OCI-LY3 (cell line): ENCODE measurements around the gene OR14J1.
"Not testable (repeated sequence)": the region's sequence is repeated elsewhere in the genome, so short reads cannot be mapped to it uniquely, and the experiment has no call there.

Experiments
- H2AFZ ChIP-seq: fragments of 200-600, 300-600 bp; shearing (Covaris generic); 2 replicates; pipeline ENCODE4 v1.6.0; 2014; ENCODE audit warnings: antibody characterized with exemption, low read depth, low read length
- H3K27ac ChIP-seq: fragments of 200-600, 300-600 bp; sonication (generic); 2 replicates; pipeline ENCODE4 v1.5.1; 2014; ENCODE audit warnings: mild to moderate bottlenecking, low read length, moderate library complexity, mixed read lengths
- H3K27me3 ChIP-seq: fragments of 200-600, 300-600 bp; sonication (generic); 2 replicates; pipeline ENCODE4 v1.6.1; 2014; ENCODE audit warnings: low read depth, low read length, mixed read lengths
- H3K36me3 ChIP-seq: fragments of 200-600, 300-600 bp; sonication (generic); replicated peaks from 2 replicates; pipeline ENCODE3; 2014; ENCODE audit warnings: low read depth, low read length, mixed read lengths
- H3K4me1 ChIP-seq: fragments of 300-600, 200-600 bp; sonication (generic); 2 replicates; pipeline ENCODE4 v1.6.1; 2014; ENCODE audit warnings: low read length, mixed read lengths
- H3K4me2 ChIP-seq: fragments of 200-600, 300-600 bp; sonication (generic); 2 replicates; pipeline ENCODE4 v1.6.1; 2014; ENCODE audit warnings: low read length, mixed read lengths
- H3K4me3 ChIP-seq: fragments of 300-600, 200-600 bp; sonication (generic); 2 replicates; pipeline ENCODE4 v1.5.1; 2014; ENCODE audit warnings: antibody characterized with exemption, mild to moderate bottlenecking, low read length, moderate library complexity
- H3K79me2 ChIP-seq: fragments of 300-600, 200-600 bp; shearing (Covaris generic); 2 replicates; pipeline ENCODE4 v1.6.1; 2014; ENCODE audit warnings: mild to moderate bottlenecking, low read length, mixed read lengths
- H3K9ac ChIP-seq: fragments of 300-600, 200-600 bp; shearing (Covaris generic); 2 replicates; pipeline ENCODE4 v1.6.0; 2014; ENCODE audit warnings: mild to moderate bottlenecking, low read length, moderate library complexity
- H3K9me3 ChIP-seq: fragments of 200-600, 300-600 bp; shearing (Covaris generic); 2 replicates; pipeline ENCODE4 v1.6.1; 2014; ENCODE audit warnings: low read length, mixed read lengths; ENCODE audit not compliant: insufficient read depth
- H4K20me1 ChIP-seq: fragments of 200-600, 300-600 bp; sonication (generic); 2 replicates; pipeline ENCODE4 v1.6.1; 2016; ENCODE audit warnings: low read length, mixed read lengths; ENCODE audit not compliant: insufficient read depth
- CTCF ChIP-seq: fragments of 200-600, 300-600 bp; sonication (generic); IDR thresholded peaks from 2 replicates; pipeline ENCODE4 v1.5.1; 2014; ENCODE audit warnings: antibody characterized with exemption, low read length, low read depth
- EZH2phosphoT487 ChIP-seq: fragments of 200-600 bp; shearing (Covaris generic); IDR thresholded peaks from 2 replicates; pipeline ENCODE4 v1.6.1; 2018; ENCODE audit warnings: antibody characterized with exemption, mixed run types, low read depth

The OR14J1 gene

GRCh38 chr6:29319931-29320330 lies 18.4 kb downstream of the OR14J1 start:
- H3K9ac ChIP-seq, result no peak overlapping the region
- no peak overlapping the region for H2AFZ ChIP-seq
- H3K4me3 ChIP-seq, result no peak overlapping the region
- H3K4me2 ChIP-seq, result no peak overlapping the region
- H3K27ac ChIP-seq, result no peak overlapping the region
- H3K79me2 ChIP-seq, result no peaks in the 10 kb centered on the region
- no peaks in the 10 kb centered on the region for H3K27me3 ChIP-seq
- H3K9me3 ChIP-seq, result no peaks in the 10 kb centered on the region
- no peaks in the 10 kb centered on the region for H4K20me1 ChIP-seq
- TF ChIP-seq EZH2phosphoT487 (no peak), CTCF (no peak)
- H3K4me1 ChIP-seq, result no peaks in the 10 kb centered on the region
- H3K36me3 ChIP-seq, result no peaks in the 10 kb centered on the region

GRCh38 chr6:29323332-29323731 lies 21.8 kb downstream of the OR14J1 start:
- not testable (repeated sequence) for H3K4me1 ChIP-seq, H3K9ac ChIP-seq, H3K27me3 ChIP-seq, H3K4me2 ChIP-seq, H4K20me1 ChIP-seq, H3K79me2 ChIP-seq, H2AFZ ChIP-seq, H3K36me3 ChIP-seq, H3K9me3 ChIP-seq, H3K4me3 ChIP-seq, H3K27ac ChIP-seq

- no peak for TF ChIP-seq EZH2phosphoT487
- no peak for TF ChIP-seq CTCF
- Histone ChIP-seq H3K4me3 (no peak overlapping the region), H3K79me2 (no peaks in the 10 kb centered on the region), H4K20me1 (no peaks in the 10 kb centered on the region), H3K9ac (no peak overlapping the region), H2AFZ (no peak overlapping the region), H3K9me3 (no peaks in the 10 kb centered on the region), H3K27ac (no peak overlapping the region), H3K4me1 (no peaks in the 10 kb centered on the region), H3K36me3 (no peaks in the 10 kb centered on the region), H3K4me2 (no peak overlapping the region), H3K27me3 (no peaks in the 10 kb centered on the region)
These were observed 24.3 kb downstream of the OR14J1 start for GRCh38 chr6:29325777-29326176.

- Histone ChIP-seq H3K27ac (no peak overlapping the region), H3K4me2 (no peak overlapping the region), H3K4me3 (no peak overlapping the region), H2AFZ (no peak overlapping the region), H3K36me3 (no peaks in the 10 kb centered on the region), H3K9me3 (no peaks in the 10 kb centered on the region), H3K9ac (no peak overlapping the region), H3K4me1 (no peaks in the 10 kb centered on the region), H3K79me2 (no peaks in the 10 kb centered on the region), H4K20me1 (no peaks in the 10 kb centered on the region), H3K27me3 (no peaks in the 10 kb centered on the region)
- no peak for TF ChIP-seq CTCF
These were observed 31.2 kb downstream of the OR14J1 start for GRCh38 chr6:29332676-29333075.

GRCh38 chr6:29336269-29336668 lies 34.8 kb downstream of the OR14J1 start:
- Histone ChIP-seq H3K36me3 (no peaks in the 10 kb centered on the region), H3K4me3 (no peak overlapping the region), H4K20me1 (no peaks in the 10 kb centered on the region), H3K9me3 (no peaks in the 10 kb centered on the region), H3K4me2 (no peak overlapping the region), H3K27me3 (no peaks in the 10 kb centered on the region), H3K27ac (no peak overlapping the region), H3K4me1 (no peaks in the 10 kb centered on the region), H3K9ac (no peak overlapping the region), H2AFZ (no peak overlapping the region), H3K79me2 (no peaks in the 10 kb centered on the region)
- TF ChIP-seq CTCF (no peak), EZH2phosphoT487 (no peak)
